Measurements from ENCODE around the gene FRMD1.
"Not testable (repeated sequence)": the region's sequence is repeated elsewhere in the genome, so short reads cannot be mapped to it uniquely, and the experiment has no call there.

The FRMD1 gene

DNA sequence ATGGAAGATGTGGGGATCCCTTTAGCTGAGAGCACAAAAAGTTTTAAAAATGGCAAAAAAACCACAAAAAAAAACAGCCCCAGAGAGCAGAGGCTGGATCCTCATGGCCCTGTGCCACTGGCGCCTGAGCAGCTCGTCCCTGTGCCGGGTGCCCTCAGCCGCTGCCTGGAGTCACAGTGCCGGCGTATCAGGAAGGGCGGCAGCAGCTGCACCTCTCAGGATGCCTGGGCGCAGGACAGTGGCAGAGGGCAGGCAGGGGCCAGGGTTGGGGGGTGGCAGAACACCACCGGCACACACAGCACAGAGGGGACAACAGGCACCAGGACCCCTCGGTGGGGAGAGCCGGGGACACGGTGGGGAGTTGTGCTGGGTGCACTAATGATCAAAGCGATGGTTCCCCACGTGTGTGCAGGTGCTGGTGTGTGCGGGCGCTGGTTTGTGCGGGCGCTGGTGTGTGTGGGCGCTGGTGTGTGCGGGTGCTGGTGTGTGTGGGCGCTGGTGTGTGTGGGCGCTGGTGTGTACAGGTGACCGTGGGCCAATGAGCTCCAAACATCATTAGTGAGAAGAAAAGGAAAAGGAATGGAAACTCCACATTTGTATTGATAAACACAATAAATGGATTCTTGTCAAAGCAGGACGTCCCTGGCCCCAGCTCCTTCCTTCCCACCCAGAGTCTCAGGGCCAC is 1.5 kb upstream of the FRMD1 start:
- DNase-seq (ENCODE audit: low read depth, low spot score), result no peak

DNA sequence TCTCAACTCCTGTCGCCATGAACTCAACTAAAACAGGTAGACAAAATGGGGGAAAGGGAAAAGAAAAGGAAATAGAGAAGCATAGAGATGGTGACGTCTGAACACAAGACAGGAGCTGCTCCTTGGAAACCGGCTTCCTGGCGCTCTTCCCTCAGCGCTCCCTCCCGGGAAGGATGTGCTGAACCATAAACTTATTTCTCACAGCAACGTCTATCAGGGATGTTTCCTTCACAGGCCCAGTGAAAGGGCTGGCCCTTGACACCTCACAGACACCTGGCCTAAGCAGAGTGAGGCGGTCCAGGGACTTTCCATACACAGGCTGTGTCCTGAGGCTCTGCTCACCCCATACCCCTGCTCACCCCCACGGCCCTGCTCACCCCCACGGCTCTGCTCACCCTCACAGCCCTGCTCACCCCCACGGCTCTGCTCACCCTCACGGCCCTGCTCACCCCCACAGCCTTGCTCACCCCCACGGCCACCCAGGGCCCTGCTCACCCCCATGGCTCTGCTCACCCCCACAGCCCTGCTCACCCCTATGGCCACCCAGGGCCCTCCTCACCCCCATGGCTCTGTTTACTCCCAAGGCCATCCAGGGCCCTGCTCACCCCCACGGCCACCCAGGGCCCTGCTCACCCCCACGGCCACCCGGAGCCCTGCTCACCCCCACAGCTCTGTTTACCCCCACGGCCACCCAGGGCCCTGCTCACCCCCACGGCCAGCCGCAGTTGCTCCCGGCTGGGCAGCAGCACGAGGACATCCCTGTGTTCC is 653 bp downstream of the FRMD1 start:
- no peak for DNase-seq (ENCODE audit: low read depth, low spot score)

DNA sequence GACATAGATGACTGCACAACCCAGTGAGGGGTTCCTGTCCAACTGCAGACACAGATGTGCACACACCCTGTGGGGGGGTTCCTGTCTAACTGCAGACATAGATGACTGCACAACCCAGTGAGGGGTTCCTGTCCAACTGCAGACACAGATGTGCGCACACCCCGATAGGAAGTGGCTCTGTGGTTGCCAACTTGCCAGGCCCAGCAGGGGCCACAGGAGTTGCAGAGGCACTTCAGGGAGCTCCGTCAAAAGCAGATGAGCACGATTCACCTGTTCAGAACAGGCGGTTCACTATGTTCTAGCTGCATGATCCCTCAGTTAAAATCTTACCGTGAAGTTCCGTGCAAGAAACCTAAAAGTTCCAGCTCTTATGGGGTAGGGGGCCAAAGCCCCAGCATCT is 1.6 kb downstream of the FRMD1 start:
- DNase-seq (ENCODE audit: low read depth, low spot score), result not testable (repeated sequence)

DNA sequence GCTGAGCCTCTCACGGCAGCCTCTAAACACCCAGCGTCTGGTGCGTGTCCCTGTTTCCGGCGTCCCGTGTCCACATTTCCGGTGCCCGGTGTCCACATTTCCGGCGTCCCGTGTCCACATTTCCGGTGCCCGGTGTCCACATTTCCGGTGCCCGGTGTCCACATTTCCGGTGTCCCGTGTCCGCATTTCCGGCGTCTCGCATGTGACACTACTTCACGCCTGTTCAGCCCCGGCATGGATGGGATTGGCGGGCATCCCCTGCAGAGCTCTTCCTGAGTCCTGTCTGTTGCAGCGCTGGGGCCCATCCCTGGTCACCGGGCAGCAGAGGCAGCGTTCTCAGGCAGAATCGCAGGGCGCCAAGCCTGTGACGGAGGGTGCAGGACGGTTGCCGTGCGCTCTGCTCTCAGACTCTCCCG is 3.2 kb downstream of the FRMD1 start:
- no peak for DNase-seq (ENCODE audit: low read depth, low spot score)

DNA sequence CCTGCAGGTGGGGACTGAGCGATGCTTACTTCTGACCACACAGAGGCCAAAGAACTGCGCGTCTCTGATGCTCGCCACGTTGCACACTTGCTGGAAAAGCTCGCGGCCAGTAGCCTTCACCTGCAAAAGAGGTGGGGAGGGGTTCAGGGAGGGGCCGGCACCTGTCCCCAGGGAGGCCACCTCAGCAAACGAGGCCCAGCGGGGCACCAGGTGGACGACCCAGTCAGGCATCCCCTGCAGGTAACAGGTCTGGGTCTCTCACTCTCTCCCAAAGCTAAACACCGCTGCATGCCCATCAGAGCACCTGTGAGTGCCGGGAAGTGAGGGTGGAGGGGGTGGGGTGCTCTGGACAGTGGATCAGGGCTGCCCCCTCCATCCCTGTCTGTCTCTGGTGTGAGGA is 3.8 kb downstream of the FRMD1 start:
- no peak for DNase-seq (ENCODE audit: low read depth, low spot score)

DNA sequence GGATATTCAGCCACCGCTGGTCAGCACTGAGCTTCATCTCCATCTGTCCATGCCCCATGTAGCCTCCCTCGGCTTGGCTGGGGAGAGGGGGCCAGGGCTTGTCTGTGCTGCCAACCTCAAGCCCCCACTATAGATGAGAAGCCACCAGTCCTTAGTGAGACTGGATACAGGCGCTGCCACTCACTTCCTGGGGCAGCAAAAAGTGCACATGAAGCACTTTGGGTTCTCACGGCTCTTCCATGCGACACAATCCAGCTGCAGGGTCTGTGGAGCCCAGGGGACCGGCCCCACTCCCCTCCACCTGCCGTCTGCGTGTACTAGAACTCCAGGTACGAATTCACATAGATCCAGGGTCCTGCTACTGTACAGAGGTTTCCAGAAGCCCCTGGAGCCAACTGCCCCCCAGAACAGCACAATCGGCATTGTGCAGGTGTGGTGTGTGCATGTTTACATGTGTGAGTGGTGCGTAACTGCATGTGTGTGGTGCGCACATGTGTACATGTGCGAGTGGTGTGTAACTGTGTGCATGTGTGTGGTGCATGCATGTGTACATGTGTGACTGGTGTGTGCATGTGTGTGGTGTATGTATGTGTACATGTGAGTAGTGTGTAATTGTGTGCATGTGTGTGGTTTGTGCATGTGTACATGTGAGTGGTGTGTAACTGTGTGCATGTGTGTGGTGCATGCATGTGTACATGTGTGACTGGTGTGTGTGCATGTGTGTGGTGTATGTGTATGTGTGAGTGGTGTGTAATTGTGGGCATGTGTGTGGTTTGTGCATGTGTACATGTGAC is 4.9 kb downstream of the FRMD1 start:
- DNase-seq (ENCODE audit: low read depth, low spot score), result no peak

DNA sequence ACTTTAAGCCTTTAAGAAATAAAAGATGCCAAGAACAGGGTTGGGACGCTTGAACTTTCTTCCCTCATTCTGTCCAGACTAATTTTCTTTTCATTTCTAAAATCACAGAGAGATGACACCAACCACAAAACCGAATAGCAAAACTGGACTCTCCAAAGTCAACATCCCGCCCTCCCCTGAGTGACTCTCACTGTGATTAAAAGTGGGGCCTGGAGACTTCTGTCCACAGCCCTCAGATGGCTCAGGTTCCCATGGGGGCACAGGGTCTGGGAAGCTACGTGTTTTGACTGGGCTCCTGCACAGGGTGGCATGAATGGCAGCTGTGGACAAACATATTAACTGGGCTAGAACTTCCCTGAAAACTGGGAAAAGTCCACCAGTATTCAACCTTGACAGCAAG is 6.3 kb downstream of the FRMD1 start:
- no peak for DNase-seq (ENCODE audit: low read depth, low spot score)

DNA sequence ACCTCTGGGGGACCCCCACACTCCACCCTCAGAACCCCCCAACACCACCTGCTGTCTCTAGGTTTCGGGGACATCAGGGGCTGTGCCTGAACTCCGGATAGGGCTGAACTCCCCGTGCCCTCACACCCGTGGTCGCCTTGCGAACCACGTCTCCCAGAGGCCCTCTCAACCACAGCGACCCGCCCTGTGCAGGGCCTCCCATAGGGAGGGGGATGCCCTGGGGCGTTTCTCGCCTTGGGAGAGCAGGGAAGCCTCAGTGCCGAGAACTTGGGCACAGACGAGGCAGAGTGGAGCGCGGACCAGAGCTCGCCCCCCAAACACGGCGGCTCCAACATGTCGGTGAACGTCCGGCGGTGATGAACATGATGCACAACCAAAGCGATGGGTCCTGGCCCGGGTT is 6.8 kb downstream of the FRMD1 start:
- no peak for DNase-seq (ENCODE audit: low read depth, low spot score)

DNA sequence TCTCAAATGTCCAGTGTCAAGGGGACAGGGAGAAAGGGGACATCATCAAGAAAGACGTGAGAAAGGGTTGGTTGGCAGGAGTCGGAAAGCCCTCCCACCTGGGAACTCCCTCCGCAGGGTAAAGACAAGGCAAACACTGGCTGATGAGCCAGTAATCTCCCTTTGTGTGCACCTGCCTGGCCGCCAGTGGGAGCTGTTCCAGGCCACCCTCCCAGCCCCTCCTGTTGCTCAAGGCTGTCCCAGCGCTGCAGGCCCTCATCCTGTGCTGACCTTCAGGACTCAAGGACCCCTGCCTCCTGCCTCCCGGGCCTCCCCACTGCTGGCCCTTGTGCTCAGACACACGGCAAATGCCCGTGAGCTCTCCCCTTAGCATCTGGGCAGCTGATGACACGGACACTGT is 7.4 kb downstream of the FRMD1 start:
- DNase-seq (ENCODE audit: low read depth, low spot score), result no peak

DNA sequence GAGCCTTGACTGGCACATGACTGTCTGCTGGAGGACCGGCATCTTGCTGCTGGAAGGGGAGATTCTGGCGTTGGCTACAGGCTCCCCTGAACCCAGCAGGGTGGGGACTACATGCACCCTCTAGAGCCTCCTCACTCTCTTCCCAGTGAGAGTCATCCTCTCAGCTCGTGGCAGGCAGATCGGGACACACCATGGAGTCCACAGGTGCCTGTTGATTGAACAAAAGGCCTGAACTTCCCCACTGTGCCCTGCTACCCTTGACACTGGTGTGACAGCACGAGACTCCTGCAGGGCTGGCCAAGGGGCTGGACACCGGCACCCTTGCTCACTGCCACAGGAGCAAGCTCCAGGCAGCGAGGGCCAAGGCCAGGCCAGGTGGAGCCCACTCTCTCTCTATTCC is 8.2 kb downstream of the FRMD1 start:
- DNase-seq (ENCODE audit: low read depth, low spot score), result no peak

DNA sequence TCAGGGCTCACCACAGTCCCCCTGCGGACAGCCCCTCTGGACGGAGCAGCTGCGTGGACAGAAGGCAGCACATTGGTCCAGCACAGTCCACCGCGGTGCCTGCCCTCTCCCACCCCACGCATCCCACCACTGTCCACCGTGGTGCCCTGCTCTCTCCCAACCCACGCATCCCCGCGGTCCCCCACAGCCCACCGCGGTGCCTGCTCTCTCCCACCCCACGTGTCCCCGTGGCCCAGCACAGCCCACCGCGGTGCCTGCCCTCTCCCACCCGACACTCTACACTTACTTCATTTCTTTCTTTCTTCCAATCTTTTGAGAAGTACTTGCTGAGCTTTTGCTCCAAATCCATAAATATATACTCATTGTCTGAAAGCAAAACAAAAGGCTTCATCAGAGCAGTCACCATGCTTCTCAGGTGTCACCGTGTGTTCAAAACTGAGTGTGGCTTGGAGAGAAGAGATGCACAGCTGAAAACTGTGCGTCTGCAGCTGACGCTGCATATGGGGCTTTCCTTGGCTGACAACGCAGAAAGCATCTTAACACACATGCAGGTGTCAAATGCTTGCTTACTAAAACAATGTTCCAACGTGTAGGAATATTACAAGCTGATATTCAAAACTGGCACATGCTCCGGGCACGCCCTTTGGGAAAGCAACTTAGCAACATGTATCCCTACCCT is 11.8 kb downstream of the FRMD1 start:
- DNase-seq (ENCODE audit: low read depth, low spot score), result no peak

DNA sequence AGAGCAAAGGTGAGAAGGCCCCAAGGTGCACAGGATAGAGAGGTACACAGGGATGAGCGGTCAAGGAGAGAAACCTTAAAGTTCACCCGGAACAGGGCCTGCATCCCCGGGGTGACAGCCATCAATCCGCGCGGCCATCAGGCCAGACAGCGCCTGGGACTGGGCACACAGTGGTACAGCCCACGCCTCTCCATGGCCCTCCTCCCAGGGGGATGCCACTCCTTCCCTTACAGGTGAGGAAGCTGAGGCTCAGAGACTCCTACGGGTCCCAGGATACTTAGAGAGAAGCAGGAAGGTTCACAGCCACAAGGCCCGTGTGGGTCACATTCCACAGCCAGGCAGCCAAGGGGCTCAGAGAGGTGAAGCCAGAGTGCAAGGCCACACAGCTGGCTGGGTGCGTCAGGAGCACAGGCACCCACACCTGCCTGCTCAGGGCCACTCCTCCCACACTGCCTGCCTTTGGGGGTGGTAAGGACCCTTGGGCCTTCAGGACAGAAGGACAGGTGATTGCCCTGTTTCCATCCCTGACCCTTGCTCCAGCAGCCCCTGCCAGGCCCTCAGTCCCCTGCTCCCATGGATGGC is 14.7 kb downstream of the FRMD1 start:
- DNase-seq (ENCODE audit: low read depth, low spot score), result no peak

DNA sequence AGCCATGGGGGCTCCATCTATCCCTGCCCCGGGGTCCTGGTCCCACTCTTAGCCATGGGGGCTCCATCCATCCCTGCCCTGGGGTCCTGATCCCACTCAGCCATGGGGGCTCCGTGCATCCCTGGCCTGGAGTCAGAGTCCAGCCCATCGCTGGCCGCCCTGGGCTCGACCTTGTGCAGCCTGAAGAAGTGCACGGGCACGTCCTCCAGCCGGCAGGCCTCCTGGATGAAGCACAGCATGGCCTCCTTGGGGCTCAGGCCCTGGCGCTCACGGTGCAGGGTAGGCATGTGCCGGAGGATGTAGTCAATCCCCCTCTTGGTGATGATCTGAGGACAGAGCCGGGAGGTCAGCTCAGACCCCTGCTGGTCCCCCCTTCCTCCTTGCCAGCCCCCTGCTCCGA is 15.6 kb downstream of the FRMD1 start:
- DNase-seq (ENCODE audit: low read depth, low spot score), result no peak

DNA sequence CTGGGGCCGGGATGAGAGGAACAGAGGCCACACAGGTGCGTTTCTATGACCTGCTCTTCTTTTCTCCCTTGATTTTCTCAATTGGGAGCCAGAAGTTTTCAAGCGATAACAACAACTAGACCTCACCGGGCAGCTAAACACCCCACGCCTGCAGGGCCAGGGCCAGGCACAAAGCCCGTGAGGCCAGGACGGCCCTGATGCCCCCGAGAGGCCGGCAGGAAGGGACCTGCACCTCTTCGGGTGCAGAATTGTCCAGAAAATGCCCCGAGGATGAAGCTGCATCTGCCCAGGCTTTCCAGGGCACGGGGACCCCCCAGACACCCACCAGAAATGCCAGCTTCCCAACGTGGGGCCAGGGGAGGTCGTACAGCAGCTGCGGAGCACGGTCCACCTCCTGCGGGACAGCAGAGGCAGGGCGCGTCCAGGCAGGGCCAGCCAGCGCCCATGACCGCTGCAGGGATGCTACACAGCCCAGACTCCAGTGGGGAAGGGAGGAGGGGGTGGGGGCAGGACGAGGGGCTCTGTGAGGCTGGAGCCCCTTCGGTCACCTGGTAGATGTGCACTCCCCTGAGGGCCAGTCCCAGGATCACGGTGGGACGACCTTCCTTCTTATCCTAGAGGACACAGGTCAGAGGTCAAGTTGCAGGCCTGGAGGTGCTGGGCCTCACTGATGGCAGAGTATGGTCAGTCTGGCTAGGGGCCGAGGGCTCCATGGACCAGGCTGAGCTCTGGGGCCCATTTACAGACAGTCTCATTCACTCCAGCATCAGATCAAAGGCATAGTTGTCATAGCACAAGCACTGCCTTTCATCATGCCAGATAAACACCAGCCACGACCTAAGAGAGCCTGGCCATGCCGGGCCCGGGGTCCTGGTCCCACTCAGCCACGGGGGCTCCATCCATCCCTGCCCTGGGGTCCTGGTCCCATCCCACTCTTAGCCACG is 16.4 kb downstream of the FRMD1 start:
- DNase-seq (ENCODE audit: low read depth, low spot score), result no peak

DNA sequence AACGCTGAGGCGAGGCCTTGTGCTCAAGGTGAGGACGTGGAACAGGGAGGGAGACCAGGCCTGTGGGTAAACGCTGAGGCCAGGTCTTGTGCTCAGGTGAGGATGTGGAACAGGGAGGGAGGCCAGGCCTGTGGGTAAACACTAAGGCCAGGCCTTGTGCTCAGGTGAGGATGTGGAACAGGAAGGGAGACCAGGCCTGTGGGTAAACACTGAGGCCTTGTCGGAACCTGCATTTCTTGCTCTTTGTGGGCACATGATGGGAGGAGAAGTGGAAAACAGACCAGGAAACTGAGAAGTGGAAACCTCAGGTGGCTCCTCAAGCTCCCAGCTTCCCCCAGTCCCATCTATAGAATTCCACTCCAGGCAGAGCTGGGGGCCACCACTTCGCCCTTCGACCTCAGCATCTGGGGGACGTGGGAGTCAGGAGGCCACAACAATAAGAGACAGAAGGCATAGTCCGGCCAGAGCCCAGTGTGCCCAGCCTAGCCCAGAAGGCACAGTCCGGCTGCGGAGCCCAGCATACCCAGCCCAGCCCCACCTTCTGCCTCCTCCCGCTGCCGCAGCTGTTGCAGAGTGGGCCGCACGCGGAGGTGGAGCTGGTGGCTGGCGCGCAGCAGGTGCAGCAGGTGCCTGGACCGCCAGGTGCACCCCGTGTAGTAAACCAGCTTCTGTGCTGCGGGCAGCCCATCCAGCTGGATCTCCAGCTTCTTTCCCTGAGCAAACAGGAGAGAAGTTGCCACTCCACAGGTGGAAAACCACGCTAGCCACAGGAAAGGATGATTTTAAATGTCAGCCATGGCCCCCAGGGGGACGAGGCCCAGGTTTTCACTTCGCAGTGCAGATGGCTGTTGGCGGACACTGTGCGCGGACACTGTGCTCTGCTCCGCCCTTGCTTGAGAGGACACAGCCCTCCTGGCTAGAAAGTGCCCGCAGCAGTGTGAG is 17.5 kb downstream of the FRMD1 start:
- DNase-seq (ENCODE audit: low read depth, low spot score), result no peak

DNA sequence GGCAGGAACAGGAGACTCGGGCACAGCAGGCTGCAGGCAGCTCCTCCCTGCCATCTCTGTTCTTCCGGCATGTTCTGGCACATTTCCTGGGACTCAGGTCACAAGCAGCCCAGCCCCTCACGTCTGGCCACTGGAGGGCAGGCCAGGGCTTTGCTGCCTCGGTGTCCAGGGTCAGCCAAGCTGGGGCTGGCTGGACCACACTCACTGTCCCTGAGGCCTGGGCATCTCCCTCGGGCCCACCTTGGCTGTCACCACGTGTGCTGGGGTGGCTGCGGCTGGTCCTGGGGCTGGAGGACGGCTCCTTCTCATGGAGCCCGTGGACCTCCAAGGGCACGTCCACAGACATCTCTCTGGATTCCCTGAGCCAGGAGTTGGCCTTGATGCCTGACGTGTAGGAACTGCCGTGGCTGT is 18.5 kb downstream of the FRMD1 start:
- no peak for DNase-seq (ENCODE audit: low read depth, low spot score)

DNA sequence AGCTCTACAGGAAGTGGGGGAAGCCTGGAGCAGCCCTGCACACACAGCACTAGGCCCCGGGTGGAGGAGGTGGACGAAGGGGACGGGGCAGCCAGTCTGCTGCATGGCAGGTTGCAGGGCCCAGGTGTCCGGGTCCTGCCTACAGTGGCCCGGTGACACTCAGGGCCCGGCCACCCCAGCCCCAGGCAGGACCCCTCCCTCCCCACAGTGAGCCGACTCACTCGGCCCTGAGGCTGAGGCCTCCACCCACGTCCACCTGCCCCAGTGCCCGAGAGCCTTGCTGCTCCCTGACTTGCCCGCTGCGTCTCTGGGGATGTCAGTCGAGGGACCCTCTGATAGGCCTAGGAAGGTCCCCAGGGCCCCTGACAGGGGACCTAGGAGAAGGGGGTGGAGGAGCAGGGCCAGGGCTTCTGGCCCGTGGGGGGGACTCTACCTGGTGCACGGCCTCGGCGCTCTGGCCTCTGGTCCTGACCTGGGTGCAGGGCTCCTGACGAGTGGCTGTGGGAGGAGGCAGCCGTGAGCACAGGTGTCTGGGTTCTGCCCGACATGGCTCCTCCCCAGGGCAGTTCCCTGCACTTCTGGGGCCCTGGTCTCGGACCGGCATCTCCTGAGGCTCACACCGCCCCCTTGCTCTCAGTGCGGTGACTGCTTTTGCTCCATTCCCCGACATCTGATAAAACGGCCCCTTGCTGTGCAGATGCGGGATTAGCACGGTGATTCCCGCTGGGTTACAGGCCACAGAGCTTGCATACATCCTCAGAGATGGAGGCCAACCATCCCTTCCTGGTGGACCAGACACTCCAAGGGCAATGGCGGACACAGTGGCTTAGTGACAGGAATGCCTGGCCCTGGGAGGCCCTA is 20.1 kb downstream of the FRMD1 start:
- DNase-seq (ENCODE audit: low read depth, low spot score), result no peak

DNA sequence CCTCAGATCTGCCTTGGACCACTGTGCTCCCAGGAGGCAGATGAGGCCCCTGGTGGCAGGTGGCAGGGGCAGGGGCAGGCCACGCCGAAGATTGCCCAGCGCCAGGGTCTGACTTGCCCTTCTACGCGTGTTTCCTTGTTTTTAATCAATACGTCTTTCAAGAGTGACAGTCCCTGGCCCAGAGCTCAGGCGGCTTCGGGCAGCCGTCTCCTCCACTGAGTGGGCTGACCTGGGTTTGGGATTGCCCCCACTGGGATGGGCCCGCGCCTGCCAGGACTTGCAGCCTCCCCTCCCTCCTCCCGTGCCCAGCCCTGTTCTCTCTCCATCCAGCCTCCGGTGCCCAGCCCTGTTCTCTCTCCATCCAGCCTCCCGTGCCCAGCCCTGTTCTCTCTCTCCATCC is 21.2 kb downstream of the FRMD1 start:
- DNase-seq (ENCODE audit: low read depth, low spot score), result no peak

All from brain pericyte (primary cell).